ENCODE measurements around the gene C1QTNF8.

- no peak for TF ChIP-seq CTCF (IDR thresholded peaks at IDR 0.05)
- no peak for TF ChIP-seq POLR2A (IDR thresholded peaks at IDR 0.05)
These were observed 5.1 kb upstream of the C1QTNF8 start for GRCh38 chr16:1101133-1101532.
